GM19240 (cell line): ENCODE results near the gene RINL.
"Not testable (repeated sequence)": the region's sequence is repeated elsewhere in the genome, so short reads cannot be mapped to it uniquely, and the experiment has no call there.

Source experiments
- DNase-seq: peaks from one replicate; pipeline ENCODE4 v3.0.0; 2011; ENCODE audit warnings: low spot score; ENCODE audit not compliant: insufficient read length

The RINL gene

GRCh38 chr19:38875656-38876395 is 2.2 kb downstream of the RINL start:
- DNase-seq: no peak

- not testable (repeated sequence) for DNase-seq
Measured at GRCh38 chr19:38873400-38873799, 4.7 kb downstream of the RINL start.

GRCh38 chr19:38870612-38871011 is 7.5 kb downstream of the RINL start:
- no peak for DNase-seq

GRCh38 chr19:38869836-38870607 is 8.1 kb downstream of the RINL start:
- no peak for DNase-seq

GRCh38 chr19:38869160-38869835 is 8.8 kb downstream of the RINL start:
- DNase-seq: no peak

- no peak for DNase-seq
Measured at GRCh38 chr19:38868551-38868950, 9.5 kb downstream of the RINL start.

- DNase-seq: no peak
Measured at GRCh38 chr19:38867171-38867780, 10.8 kb downstream of the RINL start.

- no peak for DNase-seq
Measured at GRCh38 chr19:38862321-38863059, 15.6 kb downstream of the RINL start.

- DNase-seq: no peak
Measured at GRCh38 chr19:38861368-38861767, 16.7 kb downstream of the RINL start.

GRCh38 chr19:38859631-38860204 is 18.4 kb downstream of the RINL start:
- not testable (repeated sequence) for DNase-seq

GRCh38 chr19:38856813-38857212 is 21.3 kb downstream of the RINL start:
- no peak for DNase-seq

- not testable (repeated sequence) for DNase-seq
Measured at GRCh38 chr19:38855751-38856150, 22.3 kb downstream of the RINL start.

- not testable (repeated sequence) for DNase-seq
Measured at GRCh38 chr19:38854961-38855360, 23.1 kb downstream of the RINL start.

GRCh38 chr19:38853214-38853613 is 24.9 kb downstream of the RINL start:
- DNase-seq: no peak

- no peak for DNase-seq
Measured at GRCh38 chr19:38852231-38853044, 25.6 kb downstream of the RINL start.

GRCh38 chr19:38851622-38852230 is 26.3 kb downstream of the RINL start:
- peak; percentile 86 for DNase-seq

- DNase-seq: no peak
Measured at GRCh38 chr19:38850976-38851621, 27.0 kb downstream of the RINL start.

- peak; percentile 93 for DNase-seq
Measured at GRCh38 chr19:38850436-38850975, 27.6 kb downstream of the RINL start.
